Femur (tissue), 1 donor: ENCODE results near the gene AMTN.

Experiments
- DNase-seq: peaks from one replicate; pipeline ENCODE4 v3.0.0-alpha.2; 2017

AMTN gene

GRCh38 chr4:70564033-70564432 lies 45.7 kb downstream of the AMTN start:
- DNase-seq: no peak

- DNase-seq: no peak
Observed at GRCh38 chr4:70570796-70571195, 52.4 kb downstream of the AMTN start.

DNA sequence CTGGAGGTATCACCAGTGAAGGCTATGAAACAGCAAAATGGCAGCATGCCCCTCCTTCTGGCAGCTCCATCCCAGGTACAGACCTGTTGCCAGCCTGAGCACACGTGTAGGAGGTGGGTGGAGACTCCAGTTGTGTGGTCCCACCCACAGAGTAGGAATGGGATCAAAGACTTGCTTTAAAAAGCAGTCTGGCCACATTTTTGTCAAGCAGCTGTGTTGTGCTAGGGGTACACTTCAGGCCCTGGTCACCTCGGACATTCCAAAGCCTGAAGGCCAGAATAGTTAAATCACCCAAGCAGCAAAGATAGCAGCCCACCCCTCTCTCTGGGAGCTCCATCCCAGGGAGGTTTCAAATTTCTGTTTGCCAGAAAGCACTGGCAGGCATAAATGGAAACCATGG lies 53.4 kb downstream of the AMTN start:
- DNase-seq: no peak

DNA sequence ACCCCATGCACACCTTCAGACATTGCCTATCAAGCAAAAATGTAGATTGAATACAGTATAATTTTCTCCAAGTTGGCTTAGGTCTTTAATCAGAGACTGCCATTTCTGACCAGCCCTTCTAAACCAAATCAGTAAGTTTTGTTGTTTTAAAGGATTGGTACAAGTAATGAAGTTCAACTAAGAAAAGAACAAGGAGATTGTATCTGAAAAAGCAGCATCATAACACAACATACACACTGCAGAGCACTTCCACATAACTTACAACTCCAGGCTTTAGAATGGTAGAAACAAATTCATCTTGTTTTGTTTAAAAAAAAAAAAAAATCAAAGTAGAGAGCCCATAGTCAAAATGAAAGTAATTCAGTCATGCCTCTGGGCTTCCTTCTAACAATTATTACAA lies 57.6 kb downstream of the AMTN start:
- DNase-seq: no peak

- DNase-seq: no peak
Observed at GRCh38 chr4:70577220-70577927, 59.0 kb downstream of the AMTN start.

DNA sequence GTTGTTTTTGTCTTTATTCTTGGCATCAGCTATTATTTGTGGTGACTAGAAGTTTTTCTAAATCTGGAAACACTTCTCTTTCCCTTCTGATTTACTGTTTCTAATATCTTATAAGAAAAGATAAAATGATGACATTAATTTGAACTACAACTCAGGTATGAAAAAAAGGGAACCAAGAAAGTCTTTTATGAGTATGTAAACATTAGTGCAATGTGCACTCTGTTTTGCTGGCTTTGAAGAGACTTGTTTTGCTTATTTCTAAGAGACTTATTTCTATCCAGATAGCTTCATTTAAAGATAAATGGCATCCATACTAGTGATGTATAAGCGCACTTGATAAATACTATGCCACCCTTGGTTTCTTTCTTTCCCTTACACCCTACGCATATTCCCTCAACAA lies 63.6 kb downstream of the AMTN start:
- DNase-seq: no peak
